ENCODE data around the gene UBR1.
A peak's percentile ranks its signal among the peaks of the same experiment; 100 is the strongest.

The UBR1 gene

DNA sequence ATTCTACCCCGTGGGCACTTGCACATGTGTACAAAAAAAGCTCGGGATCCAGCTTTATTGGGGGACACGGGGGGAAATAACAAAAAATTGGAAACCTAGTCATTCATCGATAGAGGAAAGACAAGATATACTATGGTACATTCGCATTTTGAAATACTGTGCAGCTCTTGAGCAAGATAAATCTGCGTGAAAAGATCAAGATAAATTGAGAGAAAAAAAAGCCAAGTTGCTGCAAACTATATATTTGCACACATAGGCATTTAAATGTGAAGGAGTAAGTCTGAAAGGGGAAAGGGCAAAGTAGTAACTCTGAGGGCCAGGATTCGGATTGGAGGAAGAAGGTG, 620 bp upstream of the UBR1 start:
- no peak for DNase-seq (ENCODE audit: low spot score)

DNA sequence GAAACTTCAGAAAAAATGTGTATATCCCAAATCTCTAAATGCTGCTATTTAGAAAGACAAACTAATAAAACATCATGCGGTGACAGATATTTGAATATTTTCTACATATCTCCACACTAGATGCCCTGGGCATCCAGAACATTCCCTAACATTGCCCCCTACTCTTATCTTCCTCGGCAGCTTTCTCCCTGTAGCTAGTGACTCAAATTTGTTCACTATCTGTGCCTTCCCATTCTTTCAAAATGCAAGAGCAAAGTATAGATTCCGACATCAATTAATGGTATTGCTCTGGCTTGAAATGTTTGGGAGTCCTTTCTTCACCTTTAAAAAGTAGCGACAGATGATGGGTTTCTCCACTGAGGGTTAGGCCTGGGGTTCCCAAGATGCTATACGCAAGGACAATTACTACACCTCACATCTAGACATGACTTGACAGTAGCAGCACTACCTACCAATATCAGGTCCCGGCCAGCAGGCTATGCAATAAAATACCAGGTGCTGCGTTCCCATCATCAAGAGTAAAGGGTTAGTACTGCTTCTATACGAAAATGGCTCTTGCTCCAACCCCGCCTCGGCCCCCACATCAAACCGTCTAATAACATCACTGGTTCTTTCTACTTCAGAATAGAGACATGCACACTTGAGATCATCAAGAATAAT, 631 bp downstream of the UBR1 start:
- no peak for DNase-seq (ENCODE audit: low spot score)

DNA sequence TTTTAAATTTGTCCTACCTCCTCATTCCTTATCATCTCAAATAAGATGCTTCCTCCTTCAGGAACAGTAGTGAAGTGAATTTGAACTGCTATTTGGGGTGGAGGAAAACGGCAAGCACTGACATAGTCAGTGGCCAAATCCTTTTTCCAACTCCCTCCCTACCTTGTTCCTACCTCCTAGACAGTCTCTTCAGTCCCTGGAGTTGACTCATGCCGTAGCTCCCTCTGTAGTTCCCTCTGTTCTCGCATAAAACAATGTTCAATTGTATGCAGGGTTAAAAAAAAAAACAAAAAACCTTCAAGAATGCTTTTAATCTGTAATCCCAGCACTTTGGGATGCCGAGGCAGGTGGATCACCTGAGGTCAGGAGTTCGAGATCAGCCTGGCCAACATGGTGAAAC, 1.4 kb downstream of the UBR1 start:
- no peak for DNase-seq (ENCODE audit: low spot score)

DNA sequence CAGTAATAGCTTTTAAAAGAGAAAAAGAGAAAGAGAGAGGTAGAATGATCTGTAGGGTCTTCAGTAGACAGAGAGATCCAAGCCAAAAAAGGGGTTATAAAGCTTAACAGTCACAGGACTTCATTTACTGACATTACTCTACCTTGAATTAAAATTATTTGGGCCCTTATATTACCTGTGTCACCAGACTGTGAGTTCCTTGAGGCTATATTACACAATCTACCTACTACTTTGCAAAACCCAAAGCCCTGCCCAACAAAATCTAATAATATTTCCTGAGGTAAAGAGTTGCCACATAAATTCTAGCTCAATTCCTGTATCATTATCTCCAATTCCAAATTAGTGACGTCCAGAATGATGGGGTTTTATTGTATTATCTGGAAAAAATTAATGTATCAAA, 1.9 kb downstream of the UBR1 start:
- DNase-seq (ENCODE audit: low spot score) = no peak

DNA sequence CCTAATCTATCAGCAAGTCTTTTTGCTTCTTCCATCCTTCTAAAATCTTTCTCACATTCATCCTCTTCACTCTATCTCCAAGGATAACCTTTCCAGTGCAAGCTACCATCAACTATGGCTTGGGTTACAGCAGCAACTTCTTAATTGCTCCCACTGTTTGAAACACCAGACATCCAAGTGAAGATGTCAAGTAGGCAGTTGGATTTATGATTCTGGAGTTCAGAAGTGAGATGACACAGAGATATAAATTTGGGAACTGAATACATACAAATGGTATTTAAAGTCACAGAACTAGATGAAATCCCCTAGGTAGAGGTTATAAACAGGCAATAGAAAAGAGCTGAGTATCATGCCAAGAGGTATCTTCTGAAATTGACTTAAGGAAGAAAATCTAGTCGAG, 3.7 kb downstream of the UBR1 start:
- DNase-seq (ENCODE audit: low spot score) = no peak

DNA sequence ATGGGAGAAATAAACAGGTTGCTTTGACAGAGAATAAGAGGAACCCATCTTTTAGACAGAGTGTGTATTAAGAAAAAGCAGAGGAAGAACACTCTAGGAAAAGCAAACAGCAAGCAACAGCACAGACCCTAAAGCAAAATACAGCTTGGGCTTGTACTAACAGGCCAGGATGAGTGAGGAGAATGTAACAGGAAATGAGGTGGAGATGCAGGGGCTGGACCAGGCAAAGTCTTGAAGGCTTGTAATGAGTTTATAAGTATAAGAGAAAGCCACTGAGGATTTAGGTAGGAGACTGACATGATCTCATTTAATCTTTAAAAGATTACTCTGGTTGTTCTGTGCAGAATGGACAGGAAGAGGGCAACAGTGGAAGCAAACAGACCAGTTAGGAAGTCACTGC, 4.9 kb downstream of the UBR1 start:
- no peak for DNase-seq (ENCODE audit: low spot score)

DNA sequence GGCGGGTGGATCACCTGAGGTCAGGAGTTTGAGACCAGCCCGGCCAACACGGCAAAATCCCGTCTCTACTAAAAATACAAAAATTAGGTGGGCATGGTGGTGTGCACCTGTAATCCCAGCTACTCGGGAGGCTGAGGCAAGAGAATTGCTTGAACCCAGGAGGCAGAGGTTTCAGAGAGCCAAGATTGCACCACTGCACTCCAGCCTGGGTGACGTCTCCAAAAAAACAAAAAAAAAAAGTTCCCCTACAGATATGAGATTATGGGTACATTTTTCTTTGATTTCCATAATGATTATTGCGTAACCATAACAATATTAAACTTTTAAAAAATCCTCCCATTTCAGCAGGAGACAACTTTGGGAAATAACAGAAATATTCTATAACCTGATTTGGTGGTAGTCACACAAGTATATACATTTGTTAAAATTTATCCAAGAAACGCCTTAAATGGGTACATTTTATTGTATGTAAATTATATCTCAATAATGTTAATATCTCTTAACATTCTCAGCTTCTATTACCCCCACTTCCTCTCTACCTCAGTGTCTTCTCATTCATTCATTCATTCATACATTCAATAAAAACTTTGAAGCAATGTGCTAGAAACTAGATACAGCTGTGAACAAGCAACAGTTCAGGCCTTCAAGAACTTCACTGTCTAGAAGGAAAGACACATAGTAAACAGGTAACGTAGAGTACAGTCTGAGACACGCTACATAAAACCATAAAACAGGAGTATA, 6.6 kb downstream of the UBR1 start:
- no peak for DNase-seq (ENCODE audit: low spot score)

DNA sequence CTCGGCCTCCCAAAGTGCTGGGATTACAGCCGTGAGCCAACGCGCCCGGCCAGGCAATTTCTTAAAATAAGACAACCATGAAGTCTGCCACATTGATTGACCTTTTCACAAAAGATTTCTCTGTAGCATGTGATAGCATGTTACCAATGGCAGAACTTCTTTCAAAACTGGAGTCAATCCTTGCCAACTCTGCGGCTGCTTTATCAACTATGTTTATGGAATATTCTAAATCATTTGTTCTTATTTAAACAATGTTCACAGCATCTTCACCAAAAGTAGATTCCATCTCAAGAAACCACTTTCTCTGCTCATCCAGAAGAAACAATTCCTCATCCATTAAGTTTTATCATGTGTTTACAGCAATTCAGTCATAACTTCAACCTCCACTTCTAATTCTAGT, 9.4 kb downstream of the UBR1 start:
- no peak for DNase-seq (ENCODE audit: low spot score)

DNA sequence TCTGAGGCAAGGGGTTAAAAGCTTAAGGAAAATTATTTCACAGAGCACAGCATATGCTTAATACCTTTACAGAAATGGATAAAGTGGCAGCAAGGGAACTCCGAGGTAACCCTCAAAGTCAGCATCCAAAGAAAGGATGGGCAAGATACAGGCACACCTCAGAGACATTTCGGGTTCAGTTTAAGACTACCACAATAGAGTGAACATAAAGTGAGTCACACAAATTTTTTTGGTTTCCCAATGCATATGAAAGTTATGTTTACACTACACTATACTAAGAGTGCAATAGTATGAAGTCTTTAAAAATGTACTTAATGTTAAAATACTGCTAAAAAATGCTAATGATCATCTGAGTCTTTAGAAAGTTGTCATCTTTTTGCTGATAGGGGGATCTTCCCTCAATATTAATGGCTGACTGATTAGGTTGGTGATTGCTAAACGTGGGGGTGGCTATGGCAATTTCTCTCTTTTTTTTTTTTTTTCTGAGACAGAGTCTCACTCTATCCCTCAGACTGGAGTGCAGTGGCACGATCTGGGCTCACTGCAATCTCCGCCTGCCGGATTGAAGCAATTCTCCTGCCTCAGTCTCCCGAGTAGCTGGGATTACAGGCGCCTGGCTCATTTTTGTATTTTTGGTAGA, 10.0 kb downstream of the UBR1 start:
- DNase-seq (ENCODE audit: low spot score) = no peak

DNA sequence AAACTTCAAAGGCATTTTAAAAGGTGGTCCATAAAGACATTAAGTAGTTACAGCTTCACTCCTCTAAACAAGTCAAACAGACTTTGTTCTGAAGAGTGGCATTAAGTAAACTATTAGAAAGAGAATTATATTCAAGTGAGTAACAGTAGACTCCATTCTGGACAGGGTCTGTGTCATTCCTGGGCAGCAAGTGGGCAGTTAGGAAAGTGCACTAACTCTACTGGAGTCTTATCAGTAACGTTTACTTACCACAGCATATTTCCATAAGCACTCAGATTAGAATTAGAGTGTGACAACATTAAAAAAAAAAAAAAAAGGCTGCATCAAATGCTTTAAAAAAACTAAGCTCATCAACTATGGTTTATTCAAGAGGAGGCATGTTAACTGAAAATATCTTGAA, 10.6 kb downstream of the UBR1 start:
- DNase-seq (ENCODE audit: low spot score) = no peak

DNA sequence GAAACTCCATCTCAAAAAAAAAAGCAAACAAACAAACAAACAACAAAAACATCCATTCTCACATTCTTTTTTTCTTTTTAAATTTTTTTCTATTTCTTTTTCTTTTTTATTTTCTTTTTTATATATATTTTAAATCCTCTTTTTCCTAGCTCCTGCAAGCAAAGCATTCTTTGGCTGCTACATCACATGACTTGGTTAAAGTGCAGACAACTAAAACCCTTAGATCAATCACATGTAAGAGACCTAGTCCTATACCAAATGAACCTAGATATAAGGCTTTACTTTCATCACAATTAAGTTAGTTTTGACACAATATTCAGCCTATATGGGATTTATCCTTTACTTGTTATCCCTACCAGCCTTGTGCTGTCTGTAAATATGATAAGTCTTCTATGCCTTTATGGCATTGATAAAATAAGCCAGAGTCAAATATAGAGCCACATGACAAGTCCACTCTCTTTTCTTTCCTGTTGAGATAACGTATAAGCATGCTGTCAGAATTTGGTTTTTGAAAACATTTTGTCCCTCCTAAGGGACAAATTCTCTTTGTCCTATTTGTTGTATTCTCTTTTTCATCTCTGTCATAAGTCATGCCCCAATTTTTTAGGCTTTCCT, 11.3 kb downstream of the UBR1 start:
- no peak for DNase-seq (ENCODE audit: low spot score)

DNA sequence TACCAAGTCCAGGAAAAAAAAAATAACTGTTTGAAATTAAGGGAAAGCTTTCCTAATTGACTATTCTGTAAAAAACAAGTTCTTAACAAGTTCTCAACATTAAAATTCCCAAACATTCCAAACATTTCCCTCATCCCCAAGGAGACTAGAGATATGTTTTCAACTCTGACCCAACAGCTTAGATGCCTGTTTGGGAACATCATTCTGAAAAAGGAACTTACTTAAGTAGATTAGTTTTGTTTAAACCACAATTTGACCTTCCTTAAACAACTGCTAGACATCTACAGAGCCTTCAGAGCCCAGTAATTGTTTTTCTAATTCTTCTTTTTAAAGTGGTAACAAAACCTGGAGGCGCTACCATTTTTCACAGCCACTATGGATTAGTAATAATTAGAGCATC, 12.8 kb downstream of the UBR1 start:
- no peak for DNase-seq (ENCODE audit: low spot score)

DNA sequence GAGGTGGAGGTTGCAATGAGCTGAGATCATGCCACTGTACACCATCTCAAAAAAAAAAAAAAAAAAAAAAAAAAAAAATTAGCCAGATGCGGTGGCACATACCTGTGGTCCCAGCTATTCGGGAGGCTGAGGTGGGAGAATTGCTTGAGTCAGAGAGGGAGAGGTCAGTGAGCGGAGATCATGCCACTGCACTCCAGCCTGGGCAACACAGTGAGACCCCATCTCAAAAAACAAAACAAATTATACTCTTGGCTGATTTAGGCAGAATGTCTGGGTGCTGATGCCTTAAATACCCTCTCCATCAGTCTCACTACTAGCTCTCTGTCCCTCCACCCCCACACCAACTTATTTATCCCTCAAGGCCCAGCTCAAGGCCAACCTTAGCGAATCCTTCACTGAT, 14.0 kb downstream of the UBR1 start:
- no peak for DNase-seq (ENCODE audit: low spot score)

DNA sequence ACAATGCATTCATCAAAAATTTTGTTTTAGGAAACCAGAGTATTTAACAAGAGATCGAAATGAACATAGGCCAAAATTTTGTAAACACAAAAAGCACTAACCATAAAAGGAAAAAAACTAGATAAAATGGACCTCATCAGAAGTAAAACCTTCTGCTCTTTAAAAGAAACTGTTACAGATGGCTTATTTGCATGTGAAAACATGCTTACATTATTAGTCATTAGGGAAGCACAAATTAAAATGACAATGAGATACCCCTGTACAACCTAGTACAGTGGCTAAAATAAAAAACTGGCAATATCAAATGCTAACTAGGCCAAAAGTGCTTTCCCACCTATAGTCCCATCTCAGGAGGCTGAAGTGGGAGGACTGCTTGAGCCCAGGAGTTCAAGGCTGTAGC, 19.3 kb downstream of the UBR1 start:
- DNase-seq (ENCODE audit: low spot score) = no peak

DNA sequence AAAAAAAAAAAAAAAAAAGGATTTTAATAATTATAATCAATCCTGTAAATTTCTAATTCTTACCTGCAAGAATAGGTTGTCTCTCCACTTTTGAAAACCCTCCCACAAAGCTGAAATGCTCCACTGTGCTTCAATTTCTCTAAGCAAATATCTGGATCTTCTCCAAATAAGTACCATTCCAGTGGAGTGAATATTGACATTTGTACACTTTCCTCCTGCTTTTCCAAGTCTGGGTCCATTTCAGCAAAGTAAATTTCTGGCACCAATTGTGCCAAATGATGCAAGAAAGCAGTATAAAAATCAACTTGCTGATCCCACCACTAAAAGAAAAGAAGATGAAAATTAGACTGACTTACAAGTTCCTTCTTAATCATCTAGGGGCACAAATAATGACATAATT, 19.9 kb downstream of the UBR1 start:
- DNase-seq (ENCODE audit: low spot score) = no peak

DNA sequence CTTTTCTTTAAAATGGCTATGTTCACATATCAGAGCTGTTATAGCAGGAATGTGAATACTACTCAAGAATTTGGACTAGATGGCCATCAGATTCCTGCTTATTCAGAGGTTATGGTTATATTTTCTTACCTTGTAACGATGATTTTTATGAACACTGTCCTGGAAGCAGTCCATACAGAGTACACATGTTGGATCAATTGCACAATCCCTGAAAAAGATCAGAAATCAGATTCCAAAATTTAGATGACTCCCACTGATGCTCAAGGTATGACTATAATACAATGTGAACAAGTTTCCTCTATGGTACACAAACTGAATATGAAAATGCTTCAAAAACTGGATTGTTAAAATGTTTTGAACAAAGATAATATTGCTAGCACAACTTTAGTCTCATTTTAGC, 23.3 kb downstream of the UBR1 start:
- DNase-seq (ENCODE audit: low spot score) = no peak

DNA sequence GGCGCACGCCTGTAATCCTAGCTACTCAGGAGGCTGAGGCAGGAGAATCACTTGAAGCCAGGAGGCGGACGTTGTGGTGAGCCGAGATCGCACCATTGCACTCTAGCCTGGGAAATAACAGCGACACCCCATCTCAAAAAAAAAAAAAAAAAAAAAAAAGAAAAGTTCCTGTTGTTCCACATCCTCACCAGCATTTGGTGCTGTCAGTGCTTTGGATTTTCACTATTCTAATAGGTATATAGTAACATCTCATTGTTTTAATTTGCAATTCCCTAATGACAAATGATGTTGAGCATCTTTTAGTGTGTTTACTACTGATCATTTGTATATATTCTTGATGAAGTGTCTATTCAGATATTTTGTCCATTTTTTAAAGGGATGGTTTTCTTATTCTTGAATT, 24.6 kb downstream of the UBR1 start:
- DNase-seq (ENCODE audit: low spot score) = no peak

DNA sequence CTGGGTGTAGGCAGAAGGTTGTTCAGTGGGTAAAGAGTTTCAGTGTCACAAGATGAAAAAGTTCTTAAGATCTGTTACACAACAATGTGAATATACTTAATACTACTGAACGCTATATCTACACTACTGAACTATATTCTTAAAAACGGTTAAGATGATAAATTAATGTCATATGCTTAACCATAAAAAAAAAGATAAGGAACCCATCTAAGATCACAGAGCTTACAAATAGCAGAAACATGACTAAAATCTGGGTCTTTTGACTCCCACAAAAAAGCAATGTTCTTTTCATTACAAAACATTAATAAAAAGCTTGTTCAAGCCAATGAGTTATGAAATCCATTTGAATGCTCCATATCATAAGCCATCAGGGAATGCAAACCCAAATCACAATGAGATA, 34.4 kb downstream of the UBR1 start:
- DNase-seq (ENCODE audit: low spot score) = no peak

DNA sequence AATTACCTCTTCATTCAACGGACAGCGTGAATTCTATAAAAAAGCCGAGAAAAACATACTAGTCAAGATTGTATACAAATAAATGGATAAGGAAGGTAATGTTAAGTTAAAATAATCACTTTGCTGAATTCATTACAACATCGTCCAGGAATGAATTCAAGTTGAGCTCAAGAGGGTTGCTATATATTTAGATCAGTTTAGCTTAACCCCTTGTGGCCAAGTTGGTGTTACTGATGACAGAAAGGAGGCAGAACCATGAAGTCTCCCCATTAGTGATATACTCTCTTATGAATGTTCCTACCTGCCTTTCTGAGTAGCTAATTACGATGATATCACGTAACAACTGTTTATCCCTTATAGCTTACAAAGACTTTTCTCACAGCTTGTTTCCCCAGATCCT, 34.9 kb downstream of the UBR1 start:
- DNase-seq (ENCODE audit: low spot score) = no peak

DNA sequence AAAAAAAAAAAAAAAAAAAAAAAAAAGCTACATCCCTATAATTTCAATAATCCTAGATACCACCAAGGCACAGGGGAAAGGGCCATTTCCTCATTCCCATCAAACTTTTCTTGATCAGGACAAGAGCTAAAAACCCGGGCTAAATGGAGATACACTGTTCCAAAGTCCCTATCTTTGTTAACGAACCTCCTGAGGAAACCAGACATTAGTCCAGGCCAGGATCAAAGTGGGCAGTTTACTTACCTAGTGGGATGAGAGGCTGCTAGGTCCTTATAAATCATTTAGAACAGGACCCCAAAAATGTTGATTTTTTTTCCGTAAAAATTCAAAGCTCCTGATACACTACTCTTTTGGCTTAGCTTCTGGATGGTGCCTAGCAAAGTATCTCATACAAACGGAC, 35.6 kb downstream of the UBR1 start:
- no peak for DNase-seq (ENCODE audit: low spot score)

DNA sequence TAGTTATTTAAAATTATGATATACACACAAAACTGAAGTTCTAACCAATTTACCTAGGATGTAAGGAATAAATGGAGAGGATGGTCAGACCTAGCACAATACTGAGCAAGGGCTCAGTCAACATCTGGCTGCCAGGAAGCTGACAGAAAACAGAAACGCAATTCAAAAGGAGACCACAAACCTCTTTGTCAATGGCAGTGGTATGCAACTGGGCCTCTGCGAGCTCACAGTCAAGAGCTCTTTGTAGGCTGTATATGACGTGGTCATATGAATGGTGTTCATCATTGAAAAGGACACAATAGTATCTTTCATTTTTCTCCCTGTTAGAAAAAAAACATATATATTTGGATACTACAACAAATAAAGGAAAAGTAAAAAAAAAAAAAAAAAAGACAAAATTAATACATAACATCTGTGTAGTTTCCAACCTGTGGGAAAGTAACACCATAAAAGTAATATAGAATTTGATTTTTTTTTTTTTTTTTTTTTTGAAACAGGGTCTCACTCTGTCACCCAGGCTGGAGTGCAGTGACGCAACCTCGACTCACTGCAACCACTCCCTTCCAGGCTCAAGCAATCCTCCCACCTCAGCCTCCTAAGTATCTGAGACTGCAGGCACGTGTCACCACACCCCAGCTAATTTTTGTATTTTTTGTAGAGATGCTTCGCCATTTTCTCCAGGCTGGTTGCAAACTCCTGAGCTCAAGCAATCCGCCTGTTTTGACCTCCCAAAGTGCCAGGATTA, 37.9 kb downstream of the UBR1 start:
- peak; percentile 16 for DNase-seq (ENCODE audit: low spot score)

DNA sequence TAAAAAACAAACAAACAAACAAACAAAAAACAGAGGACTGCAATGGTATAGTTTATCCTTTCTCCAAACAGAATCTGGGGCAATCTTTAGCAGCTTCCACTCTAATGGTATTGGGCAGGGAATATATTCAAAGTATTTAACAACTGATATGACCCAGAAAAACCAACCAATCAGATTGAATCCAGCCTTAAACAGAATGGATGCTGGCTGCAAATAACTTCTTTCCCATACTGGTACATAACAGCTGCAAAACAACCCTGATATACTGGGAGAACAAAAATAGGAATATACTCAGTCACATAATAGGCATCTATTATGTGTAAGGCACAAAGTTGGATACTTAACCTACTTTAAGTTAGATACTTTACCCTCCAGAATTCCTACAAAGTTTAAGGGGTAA, 49.1 kb downstream of the UBR1 start:
- DNase-seq (ENCODE audit: low spot score) = no peak

DNA sequence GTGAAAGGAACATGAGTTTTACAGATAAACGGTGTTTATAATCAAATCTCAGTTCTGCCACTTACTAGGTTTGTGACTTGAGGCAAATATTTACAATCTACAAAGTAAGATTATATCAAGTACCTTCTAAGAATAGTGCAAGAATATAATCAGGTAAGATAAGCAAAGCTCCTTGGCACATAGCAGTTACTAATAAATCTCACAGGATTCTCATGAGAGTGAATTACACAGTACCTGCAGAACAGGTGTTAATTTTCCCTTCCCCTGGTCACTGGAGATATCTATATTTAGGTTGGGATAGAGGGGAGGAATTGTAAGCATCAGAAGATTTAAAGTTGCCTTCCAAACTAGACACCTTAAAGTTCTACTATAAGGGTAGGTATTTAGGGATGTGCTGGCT, 53.0 kb downstream of the UBR1 start:
- DNase-seq (ENCODE audit: low spot score) = no peak
